ENCODE measurements around the gene OVCA2. TPM values are rescaled to one million over a fixed set of nuclear protein-coding genes. Genes with fewer than 3 reads are reported as not detected.
A peak's percentile ranks its signal among the peaks of the same experiment; 100 is the strongest.

Gene OVCA2
- polyA plus RNA-seq, 1 of the 3 experiments (the other 2 are of a cell fraction): 59.2 TPM

GRCh38 chr17:2083613-2084035 lies 41.8 kb downstream of the OVCA2 start:
- peaks cover 18 to 75% of the 10 kb centered on the region in 2 experiments for H3K4me1 ChIP-seq (ENCODE audit: control insufficient read depth in 1 of 2, insufficient read depth in 2 of 2, low read depth in 1 of 2, low read length in 1 of 2)
- peaks cover 6% of the 10 kb centered on the region; the same call in 1 of the 2 replicates for H3K79me2 ChIP-seq (ENCODE audit: insufficient read depth)
- ChIA-PET POLR2A (no interaction called here), CTCF (interaction anchor here (0.7 to 2.7 kb wide), 11 partner anchors 9 to 175 kb away, joined by 3 to 18 read pairs (median 4); partner anchors contain the start of gene HIC1)
- H3F3A ChIP-seq (replicated peaks; ENCODE audit: insufficient read depth): peaks cover 12% of the 10 kb centered on the region
- H3K9me2 ChIP-seq: no peaks in the 10 kb centered on the region
- no peaks in the 10 kb centered on the region for H3K9me3 ChIP-seq
- H3K9ac ChIP-seq: no peak overlapping the region
- H2AFZ ChIP-seq (ENCODE audit: low read depth): no peak overlapping the region
- H3K36me3 ChIP-seq (replicated peaks in 1 of 2; ENCODE audit: control insufficient read depth in 1 of 2, insufficient read depth in 2 of 2, low read length in 1 of 2): peaks cover 9 to 10% of the 10 kb centered on the region in 2 experiments
- H4K20me1 ChIP-seq (ENCODE audit: insufficient read depth): no peaks in the 10 kb centered on the region
- H3K4me3 ChIP-seq (ENCODE audit: low read depth in 2 of 2, low read length in 1 of 2): no peak overlapping the region
- H3K27me3 ChIP-seq (ENCODE audit: insufficient read depth): no peaks in the 10 kb centered on the region
- no peak for DNase-seq
- H3K4me2 ChIP-seq: no peak overlapping the region; the same call in 1 of the 2 replicates
- TF ChIP-seq RAD21 (IDR thresholded peaks at IDR 0.05; ENCODE audit: low read length) (no peak), USF1 (IDR thresholded peaks at IDR 0.05; ENCODE audit: borderline replicate concordance, low read depth) (no peak), YY1 (IDR thresholded peaks at IDR 0.05; ENCODE audit: low read depth) (no peak), SIN3A (IDR thresholded peaks at IDR 0.05; ENCODE audit: borderline replicate concordance, low read depth, low read length) (no peak)
- 82% methylated on average over 6 of the region's 7 CpGs for WGBS (ENCODE audit: low lambda C conversion rate)
- peak overlapping the region in 1 of 2 experiments; percentile 89; a peak in 3 of 4 replicates for H3K27ac ChIP-seq (ENCODE audit: low read depth in 2 of 2, low read length in 1 of 2)

- CTCF ChIA-PET: interaction anchor here (0.7 to 2.7 kb wide), 9 partner anchors 8 to 160 kb away, joined by 3 to 17 read pairs (median 3); partner anchors contain the start of gene HIC1
- H3F3A ChIP-seq (replicated peaks; ENCODE audit: insufficient read depth): peaks cover 12% of the 10 kb centered on the region
- no peak for TF ChIP-seq ELF1 (IDR thresholded peaks at IDR 0.05)
- peak; percentile 55; the same call in 1 of the 2 replicates for TF ChIP-seq GATA2 (CRISPR knock-in tag; IDR thresholded peaks at IDR 0.05)
- TF ChIP-seq NFIC (IDR thresholded peaks at IDR 0.05; ENCODE audit: borderline replicate concordance): 0 out of 2 replicates have a peak, but pooled peaks have one; percentile 6
- TF ChIP-seq RCOR1 (IDR thresholded peaks at IDR 0.05; ENCODE audit: low read length): peak; percentile 65; the same call in 1 of the 2 replicates
- TF ChIP-seq NRF1 (IDR thresholded peaks at IDR 0.05; ENCODE audit: low read depth, low read length): no peak
- TF ChIP-seq FOXJ3 (CRISPR knock-in tag; IDR thresholded peaks at IDR 0.05): no peak
- peak; percentile 49; the same call in 1 of the 2 replicates for TF ChIP-seq TCF12 (IDR thresholded peaks at IDR 0.05)
- TF ChIP-seq GABPA (IDR thresholded peaks at IDR 0.05; ENCODE audit: low read depth): no peak
- peak; percentile 12; the same call in 1 of the 2 replicates for TF ChIP-seq PBX3 (IDR thresholded peaks at IDR 0.05)
- peak in 1 of 2 experiments; percentile 66; a peak in 1 of 4 replicates for TF ChIP-seq EP300 (IDR thresholded peaks at IDR 0.05; ENCODE audit: borderline replicate concordance in 1 of 2, low read depth in 1 of 2, low read length in 1 of 2)
- 0 out of 2 replicates have a peak, but pooled peaks have one; percentile 5 for TF ChIP-seq MXI1 (IDR thresholded peaks at IDR 0.05; ENCODE audit: low read depth, low read length)
- TF ChIP-seq REST (IDR thresholded peaks at IDR 0.05; ENCODE audit: low read depth, low read length): no peak
- H3K4me3 ChIP-seq (ENCODE audit: low read depth in 2 of 2, low read length in 1 of 2): no peak overlapping the region
- peaks cover 24 to 81% of the 10 kb centered on the region in 2 experiments for H3K4me1 ChIP-seq (ENCODE audit: control insufficient read depth in 1 of 2, insufficient read depth in 2 of 2, low read depth in 1 of 2, low read length in 1 of 2)
- POLR2A ChIA-PET: interaction anchor here (0.8 kb wide), 1 partner anchor 16 kb away, joined by 3 read pairs; no protein-coding TSS in a partner anchor
- 51% methylated on average over 8 of the region's 8 CpGs for WGBS (ENCODE audit: low lambda C conversion rate)
- no peaks in the 10 kb centered on the region for H3K27me3 ChIP-seq (ENCODE audit: insufficient read depth)
- no peaks in the 10 kb centered on the region for H3K9me3 ChIP-seq
- no peaks in the 10 kb centered on the region for H4K20me1 ChIP-seq (ENCODE audit: insufficient read depth)
- H3K9me2 ChIP-seq: no peaks in the 10 kb centered on the region
- DNase-seq: peak; percentile 61
- peaks cover 9 to 10% of the 10 kb centered on the region in 2 experiments for H3K36me3 ChIP-seq (replicated peaks in 1 of 2; ENCODE audit: control insufficient read depth in 1 of 2, insufficient read depth in 2 of 2, low read length in 1 of 2)
- peak overlapping the region; percentile 6; the same call in 1 of the 2 replicates for H3K9ac ChIP-seq
- peak overlapping the region; percentile 41; the same call in 1 of the 2 replicates for H3K4me2 ChIP-seq
- H2AFZ ChIP-seq (ENCODE audit: low read depth): no peak overlapping the region
- peak overlapping the region; percentile 57 to 89 for H3K27ac ChIP-seq (ENCODE audit: low read depth in 2 of 2, low read length in 1 of 2)
- H3K79me2 ChIP-seq (ENCODE audit: insufficient read depth): peaks cover 6% of the 10 kb centered on the region; the same call in 1 of the 2 replicates
These were observed 42.4 kb downstream of the OVCA2 start for GRCh38 chr17:2084036-2084765.

Data from SK-N-SH (cell line).